SU-DHL-6 (cell line): ENCODE results near the gene ABHD5.

Source experiments
- H2AFZ ChIP-seq: fragments of 200-600 bp; sonication (generic); 2 replicates; pipeline ENCODE4 v1.6.1; 2014; ENCODE audit warnings: low read depth, mild to moderate bottlenecking, moderate library complexity, mixed read lengths, antibody characterized with exemption, low read length; ENCODE audit not compliant: severe bottlenecking
- H3F3A ChIP-seq: fragments of 200-600 bp; shearing (Covaris generic); 2 replicates; pipeline ENCODE4 v1.6.0; 2016; ENCODE audit warnings: antibody characterized with exemption, mild to moderate bottlenecking; ENCODE audit not compliant: insufficient read depth
- H3K27ac ChIP-seq: fragments of 200-600 bp; sonication (generic); 2 replicates; pipeline ENCODE4 v1.5.1; 2016; ENCODE audit warnings: low read depth, mild to moderate bottlenecking, low read length, moderate library complexity, mixed read lengths
- H3K27me3 ChIP-seq: fragments of 200-600 bp; sonication (generic), shearing (Covaris generic); 2 replicates; pipeline ENCODE4 v1.6.0; 2014; ENCODE audit warnings: mild to moderate bottlenecking, low read length
- H3K36me3 ChIP-seq: fragments of 200-600 bp; sonication (generic); 2 replicates; pipeline ENCODE4 v1.6.1; 2014; ENCODE audit warnings: mild to moderate bottlenecking, low read length, mixed read lengths
- H3K4me2 ChIP-seq: fragments of 300-600, 200-600 bp; shearing (Covaris generic), sonication (generic); 2 replicates; pipeline ENCODE4 v1.6.0; 2014; ENCODE audit warnings: low read length, low read depth, mild to moderate bottlenecking; ENCODE audit not compliant: poor library complexity, severe bottlenecking
- H3K4me3 ChIP-seq: fragments of 200-600 bp; sonication (generic); 2 replicates; pipeline ENCODE4 v1.5.1; 2014; ENCODE audit warnings: antibody characterized with exemption, low read length, mild to moderate bottlenecking, mixed read lengths; ENCODE audit not compliant: insufficient read depth, poor library complexity, severe bottlenecking
- H3K79me2 ChIP-seq: fragments of 200-600 bp; sonication (generic); 2 replicates; pipeline ENCODE4 v1.6.1; 2014; ENCODE audit warnings: mild to moderate bottlenecking, low read length, moderate library complexity; ENCODE audit not compliant: insufficient read depth
- H3K9ac ChIP-seq: fragments of 200-600 bp; sonication (generic); 2 replicates; pipeline ENCODE4 v1.7.0; 2014; ENCODE audit warnings: mild to moderate bottlenecking, low read length
- H3K9me2 ChIP-seq: fragments of 200-600 bp; sonication (generic); replicated peaks from 2 replicates; pipeline ENCODE4 v1.6.1; 2014; ENCODE audit warnings: low read length; ENCODE audit not compliant: insufficient read depth
- H3K9me3 ChIP-seq: fragments of 200-600 bp; sonication (generic); 2 replicates; pipeline ENCODE4 v1.6.1; 2014; ENCODE audit warnings: low read length, mixed read lengths; ENCODE audit not compliant: insufficient read depth
- H4K20me1 ChIP-seq: fragments of 200-600 bp; sonication (generic); 2 replicates; pipeline ENCODE4 v1.6.1; 2014; ENCODE audit warnings: low read depth, mild to moderate bottlenecking, antibody characterized with exemption, low read length, moderate library complexity, mixed read lengths
- EZH2phosphoT487 ChIP-seq: fragments of 200-600 bp; sonication (generic), shearing (Covaris generic); conservative IDR thresholded peaks from 2 replicates; pipeline ENCODE4 v1.6.1; 2018; ENCODE audit warnings: mild to moderate bottlenecking, antibody characterized with exemption, low read length, moderate library complexity, mixed read lengths
- TF ChIP-seq, protein P1 (sequence below): fragments of 200-600 bp; sonication (generic); IDR thresholded peaks from one replicate; pipeline ENCODE4 v1.5.1; 2017; ENCODE audit warnings: antibody characterized with exemption, mild to moderate bottlenecking, low read length, moderate library complexity; ENCODE audit not compliant: insufficient read depth, poor library complexity, severe bottlenecking

The ABHD5 gene

DNA sequence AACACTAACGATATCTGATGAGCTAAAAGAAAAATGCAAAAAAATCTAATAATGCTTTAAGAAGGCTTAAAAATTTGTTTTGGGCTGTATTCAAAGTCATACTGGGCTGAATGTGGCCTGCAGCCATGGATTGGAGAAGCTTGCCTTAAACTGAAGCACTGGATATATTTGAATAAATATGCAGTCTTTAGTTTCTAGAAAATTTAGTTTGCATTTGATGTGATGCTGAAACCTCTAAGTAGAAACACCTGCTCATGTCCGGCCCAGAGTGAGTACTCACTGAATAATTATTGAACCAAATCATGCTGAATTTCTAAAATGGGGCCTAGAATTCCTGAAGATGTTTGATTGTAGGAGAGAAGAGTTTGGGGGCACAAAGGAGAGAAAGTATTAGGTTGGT is 43.9 kb downstream of the ABHD5 start:
- Histone ChIP-seq H3K9ac (no peak overlapping the region), H2AFZ (no peak overlapping the region), H3K4me2 (no peak overlapping the region), H4K20me1 (no peaks in the 10 kb centered on the region), H3K4me3 (no peak overlapping the region), H3K79me2 (no peaks in the 10 kb centered on the region), H3F3A (no peaks in the 10 kb centered on the region), H3K27ac (no peak overlapping the region), H3K27me3 (no peaks in the 10 kb centered on the region), H3K9me2 (no peaks in the 10 kb centered on the region), H3K9me3 (no peaks in the 10 kb centered on the region), H3K36me3 (no peaks in the 10 kb centered on the region)
- TF ChIP-seq, protein P1, sequence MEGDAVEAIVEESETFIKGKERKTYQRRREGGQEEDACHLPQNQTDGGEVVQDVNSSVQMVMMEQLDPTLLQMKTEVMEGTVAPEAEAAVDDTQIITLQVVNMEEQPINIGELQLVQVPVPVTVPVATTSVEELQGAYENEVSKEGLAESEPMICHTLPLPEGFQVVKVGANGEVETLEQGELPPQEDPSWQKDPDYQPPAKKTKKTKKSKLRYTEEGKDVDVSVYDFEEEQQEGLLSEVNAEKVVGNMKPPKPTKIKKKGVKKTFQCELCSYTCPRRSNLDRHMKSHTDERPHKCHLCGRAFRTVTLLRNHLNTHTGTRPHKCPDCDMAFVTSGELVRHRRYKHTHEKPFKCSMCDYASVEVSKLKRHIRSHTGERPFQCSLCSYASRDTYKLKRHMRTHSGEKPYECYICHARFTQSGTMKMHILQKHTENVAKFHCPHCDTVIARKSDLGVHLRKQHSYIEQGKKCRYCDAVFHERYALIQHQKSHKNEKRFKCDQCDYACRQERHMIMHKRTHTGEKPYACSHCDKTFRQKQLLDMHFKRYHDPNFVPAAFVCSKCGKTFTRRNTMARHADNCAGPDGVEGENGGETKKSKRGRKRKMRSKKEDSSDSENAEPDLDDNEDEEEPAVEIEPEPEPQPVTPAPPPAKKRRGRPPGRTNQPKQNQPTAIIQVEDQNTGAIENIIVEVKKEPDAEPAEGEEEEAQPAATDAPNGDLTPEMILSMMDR, result no peak
- TF ChIP-seq EZH2phosphoT487, result no peak

DNA sequence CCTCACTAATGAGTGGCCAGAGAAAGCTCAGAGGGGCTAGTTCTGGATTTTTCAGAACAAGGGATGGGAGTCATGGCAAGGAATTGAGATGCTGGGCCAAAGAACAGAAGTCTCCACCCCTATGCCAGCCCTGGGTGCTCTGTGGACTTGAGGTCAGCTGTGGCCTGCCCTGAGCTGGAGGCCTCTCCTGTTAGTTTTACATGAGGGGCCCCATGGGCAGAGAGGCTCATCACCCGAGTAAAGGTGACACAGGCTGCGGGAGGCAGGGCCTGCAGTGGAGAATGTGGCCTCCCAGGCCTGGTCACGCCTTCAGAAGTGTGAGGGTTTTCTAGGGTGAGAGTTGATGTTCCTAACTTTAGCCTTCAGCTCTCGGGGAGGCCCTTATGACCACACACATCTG is 44.9 kb downstream of the ABHD5 start:
- Histone ChIP-seq H3K4me3 (no peak overlapping the region), H4K20me1 (no peaks in the 10 kb centered on the region), H3K9me3 (no peaks in the 10 kb centered on the region), H3K9me2 (no peaks in the 10 kb centered on the region), H3K27ac (no peak overlapping the region), H3F3A (no peaks in the 10 kb centered on the region), H3K27me3 (no peaks in the 10 kb centered on the region), H3K79me2 (no peaks in the 10 kb centered on the region), H2AFZ (no peak overlapping the region), H3K9ac (no peak overlapping the region), H3K36me3 (no peaks in the 10 kb centered on the region), H3K4me2 (no peak overlapping the region)
- TF ChIP-seq EZH2phosphoT487, result no peak
- TF ChIP-seq, protein P1, result no peak

DNA sequence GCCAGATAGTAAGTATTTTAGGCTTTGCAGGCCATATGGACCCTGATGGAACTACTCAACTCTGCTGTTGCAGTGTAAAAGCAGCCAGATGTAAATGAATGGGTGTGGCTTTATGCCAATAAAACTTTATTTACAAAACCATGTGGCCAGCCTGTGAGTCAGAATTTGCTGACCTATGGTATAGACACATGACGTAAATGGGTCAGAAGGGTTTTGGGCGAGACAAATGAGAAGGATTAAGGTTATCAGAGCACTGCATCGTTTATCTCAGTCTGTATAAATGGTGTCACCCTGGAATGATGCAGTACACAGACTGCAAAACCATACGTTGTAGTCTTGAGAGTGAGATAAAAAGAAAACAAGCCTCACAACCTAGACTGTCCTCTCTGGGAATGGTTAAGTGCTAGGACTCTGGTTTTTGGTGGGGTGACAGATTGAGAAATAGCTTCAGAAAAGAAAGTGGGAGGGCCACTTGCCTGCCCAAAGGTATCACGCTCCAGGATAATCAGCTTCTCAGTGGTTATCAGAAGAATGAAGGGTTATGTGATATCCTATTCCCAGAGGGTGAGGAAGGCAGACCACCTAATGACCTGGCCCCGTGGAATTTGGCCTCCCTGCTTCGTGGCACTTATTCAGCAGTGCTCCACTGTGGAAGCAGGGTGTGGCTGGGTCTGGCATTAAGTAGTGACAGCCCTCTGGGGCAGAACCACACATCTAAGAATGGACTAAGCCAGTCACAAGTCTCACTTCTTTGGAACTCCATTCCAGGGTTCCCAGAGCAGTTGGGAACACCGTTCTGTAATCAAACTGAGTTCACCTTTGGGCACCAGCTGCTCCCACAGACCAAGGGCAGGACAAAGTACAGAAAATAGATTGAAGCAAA is 46.1 kb downstream of the ABHD5 start:
- Histone ChIP-seq H3K9ac (no peak overlapping the region), H3K4me3 (no peak overlapping the region), H3K9me3 (no peaks in the 10 kb centered on the region), H3K27ac (no peak overlapping the region), H3K4me2 (no peak overlapping the region), H4K20me1 (no peaks in the 10 kb centered on the region), H2AFZ (no peak overlapping the region), H3K79me2 (no peaks in the 10 kb centered on the region), H3K27me3 (no peaks in the 10 kb centered on the region), H3F3A (no peaks in the 10 kb centered on the region), H3K9me2 (no peaks in the 10 kb centered on the region), H3K36me3 (no peaks in the 10 kb centered on the region)
- no peak for TF ChIP-seq EZH2phosphoT487
- TF ChIP-seq, protein P1, result no peak
